Neural progenitor cell (in vitro differentiated cells): Measurements from ENCODE around the gene HMCN1. TPM values are rescaled to one million over a fixed set of nuclear protein-coding genes. Genes with fewer than 3 reads are reported as not detected.

ENCODE experiments used
- DNase-seq: peaks from one replicate; pipeline ENCODE4 v3.0.0-alpha.2; 2016; ENCODE audit warnings: low spot score
- H2AFZ ChIP-seq: fragments of 200-600 bp; sonication (generic); replicated peaks from 2 replicates; pipeline ENCODE4 v1.6.1; 2016; ENCODE audit warnings: antibody characterized with exemption
- H3F3A ChIP-seq: fragments of 200-600 bp; sonication (generic); 2 replicates; pipeline ENCODE4 v1.6.1; 2016; ENCODE audit warnings: antibody characterized with exemption, low read depth
- H3K27ac ChIP-seq: fragments of 200-600 bp; sonication (generic); 2 replicates; pipeline ENCODE4 v1.5.1; 2016; ENCODE audit warnings: mild to moderate bottlenecking
- H3K27me3 ChIP-seq: fragments of 200-600 bp; sonication (generic); 2 replicates; pipeline ENCODE4 v1.6.1; 2016; ENCODE audit warnings: mild to moderate bottlenecking, moderate library complexity
- H3K36me3 ChIP-seq: fragments of 200-600 bp; sonication (generic); 2 replicates; pipeline ENCODE4 v1.5.1; 2016
- H3K4me1 ChIP-seq: fragments of 200-600 bp; sonication (generic); 2 replicates; pipeline ENCODE4 v1.6.1; 2016; ENCODE audit warnings: mixed run types
- H3K4me2 ChIP-seq: fragments of 200-600 bp; sonication (generic); 2 replicates; pipeline ENCODE4 v1.6.1; 2016
- H3K4me3 ChIP-seq: fragments of 200-600 bp; sonication (generic); 2 replicates; pipeline ENCODE4 v1.5.1; 2016
- H3K79me2 ChIP-seq: fragments of 200-600 bp; sonication (generic); 2 replicates; pipeline ENCODE4 v1.6.1; 2016; ENCODE audit warnings: low read depth
- H3K9ac ChIP-seq: fragments of 200-600 bp; sonication (generic); 2 replicates; pipeline ENCODE4 v1.6.1; 2016
- H3K9me3 ChIP-seq: fragments of 200-600 bp; sonication (generic); 2 replicates; pipeline ENCODE4 v1.5.1; 2016; ENCODE audit warnings: low read depth
- H4K20me1 ChIP-seq: fragments of 200-600 bp; sonication (generic); 2 replicates; pipeline ENCODE4 v1.6.1; 2016; ENCODE audit warnings: low read depth
- H3K27ac Mint-ChIP-seq: 3 replicates; pipeline ENCODE4 v1.8.0; 2021; ENCODE audit warnings: mixed read lengths
- H3K27me3 Mint-ChIP-seq: 2 replicates; pipeline ENCODE4 v1.8.0; 2022; ENCODE audit warnings: low read depth, mild to moderate bottlenecking, inconsistent platforms, moderate library complexity, mixed read lengths; ENCODE audit not compliant: insufficient read depth
- H3K36me3 Mint-ChIP-seq: 3 replicates; pipeline ENCODE4 v1.8.0; 2021; ENCODE audit warnings: mixed read lengths
- H3K4me1 Mint-ChIP-seq: 3 replicates; pipeline ENCODE4 v1.8.0; 2021; ENCODE audit warnings: mixed read lengths
- H3K4me3 Mint-ChIP-seq: 3 replicates; pipeline ENCODE4 v1.8.0; 2021; ENCODE audit warnings: mild to moderate bottlenecking, moderate library complexity, mixed read lengths
- H3K9me3 Mint-ChIP-seq: 3 replicates; pipeline ENCODE4 v1.8.0; 2020; ENCODE audit warnings: mixed read lengths
- EZH2 ChIP-seq: fragments of 200-600 bp; sonication (generic); IDR thresholded peaks from 2 replicates; pipeline ENCODE4 v1.6.1; 2017; ENCODE audit warnings: antibody characterized with exemption, mild to moderate bottlenecking, moderate library complexity
- EZH2phosphoT487 ChIP-seq: fragments of 200-600 bp; sonication (generic); IDR thresholded peaks from 2 replicates; pipeline ENCODE4 v1.6.1; 2017; ENCODE audit warnings: antibody characterized with exemption
- total RNA-seq: library from RNA; depleted of rRNA; stranded (reverse); fragments of >200 nt; gene quantifications from 2 replicates; pipeline ENCODE4 v1.2.3, GENCODE V29; 2015; ENCODE audit warnings: low replicate concordance
- TF ChIP-seq, protein P1 (sequence below): fragments of 200-600 bp; sonication (generic); IDR thresholded peaks from 2 replicates; pipeline ENCODE4 v1.5.1; 2017; ENCODE audit warnings: antibody characterized with exemption, mild to moderate bottlenecking

HMCN1 gene
- total RNA-seq, 1 donor from 2014 or later, result 26.4 TPM

DNA sequence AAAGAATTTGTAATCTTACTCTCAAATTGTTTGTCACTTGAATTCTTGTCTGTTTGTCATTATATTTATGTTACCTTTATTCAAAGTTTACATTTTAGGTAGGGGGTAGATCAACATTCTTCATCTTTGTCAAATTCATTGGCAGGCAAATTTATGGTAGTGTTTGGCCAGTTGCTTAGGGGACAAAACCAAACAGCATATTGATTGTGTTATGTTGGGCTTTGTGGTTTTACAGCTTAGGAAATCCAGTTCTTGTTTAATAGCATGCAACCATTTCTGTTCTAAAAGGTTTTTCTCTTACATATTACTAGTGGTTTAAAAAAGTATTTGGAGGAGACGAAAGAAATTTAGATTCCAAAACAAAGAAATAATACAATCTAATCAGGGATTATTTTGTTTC, 91.4 kb downstream of the HMCN1 start:
- H3K9ac ChIP-seq, result no peak overlapping the region
- Mint-ChIP-seq H3K27me3 (no peaks in the 10 kb centered on the region), H3K4me3 (no peak overlapping the region), H3K4me1 (no peaks in the 10 kb centered on the region), H3K36me3 (no peaks in the 10 kb centered on the region), H3K27ac (no peak overlapping the region), H3K9me3 (no peaks in the 10 kb centered on the region)
- no peak overlapping the region for H2AFZ ChIP-seq
- no peaks in the 10 kb centered on the region for H3K4me1 ChIP-seq
- no peak overlapping the region for H3K27ac ChIP-seq
- H4K20me1 ChIP-seq, result no peaks in the 10 kb centered on the region
- no peaks in the 10 kb centered on the region for H3K36me3 ChIP-seq
- no peak overlapping the region for H3K4me2 ChIP-seq
- TF ChIP-seq EZH2phosphoT487, result no peak
- TF ChIP-seq, protein P1, sequence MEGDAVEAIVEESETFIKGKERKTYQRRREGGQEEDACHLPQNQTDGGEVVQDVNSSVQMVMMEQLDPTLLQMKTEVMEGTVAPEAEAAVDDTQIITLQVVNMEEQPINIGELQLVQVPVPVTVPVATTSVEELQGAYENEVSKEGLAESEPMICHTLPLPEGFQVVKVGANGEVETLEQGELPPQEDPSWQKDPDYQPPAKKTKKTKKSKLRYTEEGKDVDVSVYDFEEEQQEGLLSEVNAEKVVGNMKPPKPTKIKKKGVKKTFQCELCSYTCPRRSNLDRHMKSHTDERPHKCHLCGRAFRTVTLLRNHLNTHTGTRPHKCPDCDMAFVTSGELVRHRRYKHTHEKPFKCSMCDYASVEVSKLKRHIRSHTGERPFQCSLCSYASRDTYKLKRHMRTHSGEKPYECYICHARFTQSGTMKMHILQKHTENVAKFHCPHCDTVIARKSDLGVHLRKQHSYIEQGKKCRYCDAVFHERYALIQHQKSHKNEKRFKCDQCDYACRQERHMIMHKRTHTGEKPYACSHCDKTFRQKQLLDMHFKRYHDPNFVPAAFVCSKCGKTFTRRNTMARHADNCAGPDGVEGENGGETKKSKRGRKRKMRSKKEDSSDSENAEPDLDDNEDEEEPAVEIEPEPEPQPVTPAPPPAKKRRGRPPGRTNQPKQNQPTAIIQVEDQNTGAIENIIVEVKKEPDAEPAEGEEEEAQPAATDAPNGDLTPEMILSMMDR, result no peak
- no peak for TF ChIP-seq EZH2
- H3F3A ChIP-seq, result no peaks in the 10 kb centered on the region
- no peak for DNase-seq
- no peak overlapping the region for H3K4me3 ChIP-seq
- no peaks in the 10 kb centered on the region for H3K79me2 ChIP-seq
- H3K9me3 ChIP-seq, result no peaks in the 10 kb centered on the region
- H3K27me3 ChIP-seq, result no peaks in the 10 kb centered on the region

DNA sequence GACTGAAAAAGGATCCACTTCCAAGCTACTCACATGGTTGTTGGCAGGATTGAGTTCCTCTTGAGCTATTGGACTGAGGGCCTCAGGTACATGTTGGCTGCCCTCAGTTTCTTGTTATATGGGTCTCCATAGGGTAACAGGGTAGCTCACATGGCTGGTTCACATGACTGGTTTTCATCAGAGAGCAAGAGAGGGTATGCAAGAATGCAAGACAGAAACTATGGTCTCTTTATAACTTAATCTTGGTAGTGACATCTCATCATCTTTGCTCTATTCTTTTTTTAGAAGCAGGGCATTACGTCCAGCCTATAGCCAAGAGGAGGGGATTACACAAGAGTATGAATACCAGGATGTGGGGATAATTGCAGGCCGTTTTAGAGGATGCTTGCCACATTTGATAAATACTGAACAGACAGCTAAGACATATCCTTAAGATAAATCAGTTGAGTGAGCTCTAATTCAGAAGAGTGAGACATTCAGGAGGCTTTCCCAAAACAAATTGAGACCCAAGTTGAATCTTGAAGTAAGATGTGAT, 100.2 kb downstream of the HMCN1 start:
- H3F3A ChIP-seq, result no peaks in the 10 kb centered on the region
- H4K20me1 ChIP-seq, result no peaks in the 10 kb centered on the region
- H3K27me3 ChIP-seq, result no peaks in the 10 kb centered on the region
- no peak overlapping the region for H2AFZ ChIP-seq
- H3K9ac ChIP-seq, result no peak overlapping the region
- H3K4me1 ChIP-seq, result no peaks in the 10 kb centered on the region
- H3K4me3 ChIP-seq, result no peak overlapping the region
- no peak overlapping the region for H3K4me2 ChIP-seq
- H3K9me3 Mint-ChIP-seq, result no peaks in the 10 kb centered on the region
- H3K79me2 ChIP-seq, result no peaks in the 10 kb centered on the region
- H3K27ac Mint-ChIP-seq, result no peak overlapping the region
- no peak overlapping the region for H3K27ac ChIP-seq
- H3K9me3 ChIP-seq, result no peaks in the 10 kb centered on the region
- H3K27me3 Mint-ChIP-seq, result no peaks in the 10 kb centered on the region
- H3K4me3 Mint-ChIP-seq, result no peak overlapping the region
- H3K36me3 ChIP-seq, result no peaks in the 10 kb centered on the region
- no peak for TF ChIP-seq EZH2
- TF ChIP-seq, protein P1, result no peak
- no peak for TF ChIP-seq EZH2phosphoT487
- peaks cover 6% of the 10 kb centered on the region for H3K4me1 Mint-ChIP-seq
- no peak for DNase-seq
- H3K36me3 Mint-ChIP-seq, result no peaks in the 10 kb centered on the region

DNA sequence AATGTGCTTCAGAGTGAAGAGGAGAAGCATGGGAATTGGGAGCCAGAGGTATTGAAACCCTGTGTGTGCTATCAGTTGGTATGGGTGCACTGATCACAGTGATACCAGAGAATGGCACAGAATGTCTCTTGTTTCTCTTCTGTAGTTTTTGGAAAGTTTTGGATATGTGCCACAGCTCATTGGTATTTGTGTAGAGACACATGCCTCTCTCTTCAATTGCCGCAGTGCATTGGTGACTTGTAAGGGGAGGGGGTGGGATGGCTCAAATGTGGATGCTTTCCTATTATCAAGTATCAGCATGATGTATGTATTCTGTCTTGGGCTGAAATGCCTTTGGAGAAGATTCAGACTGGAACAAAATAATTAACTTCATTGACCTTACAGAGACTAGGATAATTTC, 101.0 kb downstream of the HMCN1 start:
- H3K79me2 ChIP-seq, result no peaks in the 10 kb centered on the region
- no peak overlapping the region for H3K27ac ChIP-seq
- no peaks in the 10 kb centered on the region for H3K4me1 ChIP-seq
- Mint-ChIP-seq H3K36me3 (no peaks in the 10 kb centered on the region), H3K9me3 (no peaks in the 10 kb centered on the region), H3K27ac (no peak overlapping the region), H3K4me3 (no peak overlapping the region), H3K4me1 (peaks cover 6% of the 10 kb centered on the region), H3K27me3 (no peaks in the 10 kb centered on the region)
- no peaks in the 10 kb centered on the region for H3K27me3 ChIP-seq
- no peaks in the 10 kb centered on the region for H3K36me3 ChIP-seq
- H4K20me1 ChIP-seq, result no peaks in the 10 kb centered on the region
- no peak overlapping the region for H2AFZ ChIP-seq
- H3K4me3 ChIP-seq, result no peak overlapping the region
- DNase-seq, result no peak
- TF ChIP-seq, protein P1, result no peak
- TF ChIP-seq EZH2, result no peak
- no peak for TF ChIP-seq EZH2phosphoT487
- no peak overlapping the region for H3K9ac ChIP-seq
- no peak overlapping the region for H3K4me2 ChIP-seq
- no peaks in the 10 kb centered on the region for H3K9me3 ChIP-seq
- H3F3A ChIP-seq, result no peaks in the 10 kb centered on the region
